ENCODE data around the gene ANK2.

- TF ChIP-seq CTCF (IDR thresholded peaks at IDR 0.05) (no peak), POLR2A (IDR thresholded peaks at IDR 0.05) (no peak)
Observed at GRCh38 chr4:113050371-113050755, 910 bp downstream of the ANK2 start.

Data from thyroid gland (tissue), 4 donors.